RPMI7951 (cell line): ENCODE measurements around the gene CD80. TPM values are rescaled to one million over a fixed set of nuclear protein-coding genes. Genes with fewer than 3 reads are reported as not detected.
A peak's percentile ranks its signal among the peaks of the same experiment; 100 is the strongest.
"Not testable (repeated sequence)": the region's sequence is repeated elsewhere in the genome, so short reads cannot be mapped to it uniquely, and the experiment has no call there.

Source experiments
- DNase-seq: peaks from one replicate; pipeline ENCODE4 v3.0.0-alpha.2; 2012; ENCODE audit warnings: low read depth
- total RNA-seq: library from RNA; depleted of rRNA; stranded (reverse); fragments of >200 nt; shearing (Covaris generic); gene quantifications from 2 replicates; pipeline ENCODE4 v1.2.3, GENCODE V29; 2014

The CD80 gene
- total RNA-seq, 1 experiment from 2014 or later: not detected

- DNase-seq: peak; percentile 42
These were observed 22.8 kb upstream of the CD80 start for GRCh38 chr3:119582178-119582577.

GRCh38 chr3:119580067-119580760 lies 20.8 kb upstream of the CD80 start:
- DNase-seq: peak; percentile 45

- DNase-seq: peak; percentile 78
These were observed 20.1 kb upstream of the CD80 start, which contains the start of gene ADPRH for GRCh38 chr3:119579366-119580066. TSS of gene ADPRH (plus strand) at chr3:119579492. CDS start at chr3:119582170, 2,678 bp downstream.

- no peak for DNase-seq
These were observed 16.1 kb upstream of the CD80 start for GRCh38 chr3:119575507-119575906.

GRCh38 chr3:119571688-119572087 lies 12.3 kb upstream of the CD80 start:
- DNase-seq: no peak

GRCh38 chr3:119571230-119571629 lies 11.8 kb upstream of the CD80 start:
- no peak for DNase-seq

GRCh38 chr3:119570229-119570628 lies 10.8 kb upstream of the CD80 start:
- no peak for DNase-seq

- no peak for DNase-seq
These were observed 9.7 kb upstream of the CD80 start for GRCh38 chr3:119569156-119569555.

- not testable (repeated sequence) for DNase-seq
These were observed 3.9 kb upstream of the CD80 start for GRCh38 chr3:119563334-119563733.

GRCh38 chr3:119562307-119562961 lies 3.0 kb upstream of the CD80 start:
- DNase-seq: no peak

GRCh38 chr3:119560160-119560559 lies 746 bp upstream of the CD80 start:
- no peak for DNase-seq

- DNase-seq: no peak
These were observed 642 bp downstream of the CD80 start for GRCh38 chr3:119558626-119559317.

GRCh38 chr3:119557877-119558269 lies 1.5 kb downstream of the CD80 start:
- DNase-seq: no peak

GRCh38 chr3:119557192-119557876 lies 2.1 kb downstream of the CD80 start:
- no peak for DNase-seq

GRCh38 chr3:119555929-119556328 lies 3.5 kb downstream of the CD80 start:
- DNase-seq: no peak

- no peak for DNase-seq
These were observed 4.1 kb downstream of the CD80 start for GRCh38 chr3:119555309-119555735.

GRCh38 chr3:119553823-119554415 lies 5.5 kb downstream of the CD80 start:
- no peak for DNase-seq

GRCh38 chr3:119552928-119553327 lies 6.5 kb downstream of the CD80 start:
- not testable (repeated sequence) for DNase-seq

GRCh38 chr3:119551598-119551997 lies 7.8 kb downstream of the CD80 start:
- no peak for DNase-seq

- no peak for DNase-seq
These were observed 9.1 kb downstream of the CD80 start for GRCh38 chr3:119550192-119550910.
